COR-L47 (cell line): ENCODE measurements around the gene DCAF11.

Experiments
- DNase-seq: peaks from one replicate; lab custom pipeline; 2025; lab: John Stamatoyannopoulos, UW

DCAF11 gene

GRCh38 chr14:24079491-24080141, 35.0 kb upstream of the DCAF11 start:
- peak; percentile 26 for DNase-seq

GRCh38 chr14:24080142-24080530, 34.4 kb upstream of the DCAF11 start:
- no peak for DNase-seq

GRCh38 chr14:24080888-24081738, 33.5 kb upstream of the DCAF11 start:
- DNase-seq, result peak; percentile 68

GRCh38 chr14:24081739-24082211, 32.8 kb upstream of the DCAF11 start:
- DNase-seq, result no peak

GRCh38 chr14:24082411-24083080, 32.0 kb upstream of the DCAF11 start:
- DNase-seq, result no peak

GRCh38 chr14:24083462-24083861, 31.1 kb upstream of the DCAF11 start:
- no peak for DNase-seq

GRCh38 chr14:24084440-24084839, 30.1 kb upstream of the DCAF11 start:
- DNase-seq, result no peak

- DNase-seq, result no peak
Observed at GRCh38 chr14:24085215-24085614, 29.4 kb upstream of the DCAF11 start.

GRCh38 chr14:24086193-24086955, 28.2 kb upstream of the DCAF11 start:
- no peak for DNase-seq

GRCh38 chr14:24087004-24087403, 27.6 kb upstream of the DCAF11 start:
- DNase-seq, result no peak

- no peak for DNase-seq
Observed at GRCh38 chr14:24088095-24088494, 26.5 kb upstream of the DCAF11 start.

- no peak for DNase-seq
Observed at GRCh38 chr14:24089890-24090289, 24.7 kb upstream of the DCAF11 start.

GRCh38 chr14:24092110-24092504, 22.5 kb upstream of the DCAF11 start:
- no peak for DNase-seq

- DNase-seq, result no peak
Observed at GRCh38 chr14:24092505-24093206, 21.9 kb upstream of the DCAF11 start.

GRCh38 chr14:24093207-24093900, 21.2 kb upstream of the DCAF11 start:
- DNase-seq, result no peak

GRCh38 chr14:24093901-24094840, 20.4 kb upstream of the DCAF11 start, which contains the start of gene PCK2:
Gene PCK2, plus strand, starts transcription at chr14:24094311. Its CDS starts 95 bp downstream, at chr14:24094406.
- DNase-seq, result peak; percentile 74

- no peak for DNase-seq
Observed at GRCh38 chr14:24094841-24095270, 19.7 kb upstream of the DCAF11 start.

- DNase-seq, result no peak
Observed at GRCh38 chr14:24095271-24096068, 19.1 kb upstream of the DCAF11 start.
